ENCODE measurements around the gene TRA2A. TPM values are rescaled to one million over a fixed set of nuclear protein-coding genes. Genes with fewer than 3 reads are reported as not detected.

The TRA2A gene
- total RNA-seq, 3 donors from 2014 or later (not counting 1 experiment from before 2014, with no cell fraction given), result 269 to 385 (median 324) TPM

GRCh38 chr7:23533238-23533604 lies 1.4 kb upstream of the TRA2A start:
- no peak overlapping the region for H3K4me3 ChIP-seq (ENCODE audit: low read length)
- no peaks in the 10 kb centered on the region for H3K9me3 ChIP-seq (ENCODE audit: control insufficient read depth, insufficient read depth, low read length)
- DNase-seq (no peak), ATAC-seq (no peak)
- H3K27ac ChIP-seq (ENCODE audit: low read length), result no peak overlapping the region
- Mint-ChIP-seq H3K9me3 (no peaks in the 10 kb centered on the region), H3K4me3 (peak overlapping the region; percentile 72), H3K27me3 (ENCODE audit: low read depth in 2 of 2) (no peaks in the 10 kb centered on the region), H3K36me3 (no peaks in the 10 kb centered on the region), H3K27ac (peak overlapping the region; percentile 99 to 100), H3K4me1 (peaks cover 36 to 42% of the 10 kb centered on the region in 2 donors)
- intact Hi-C loops (cut with micrococcal nuclease), result loop anchor here (2.0 to 10.0 kb wide), 2 partner anchors 14 to 518 kb away; partner anchors contain the start of gene HYCC1
- peaks cover 20% of the 10 kb centered on the region for H3K4me1 ChIP-seq (ENCODE audit: control insufficient read depth, insufficient read depth, low read length)
- H3K36me3 ChIP-seq (ENCODE audit: control insufficient read depth, insufficient read depth, low read length), result no peaks in the 10 kb centered on the region
- no peaks in the 10 kb centered on the region for H3K27me3 ChIP-seq (ENCODE audit: control insufficient read depth, insufficient read depth, low read length)
- 100% methylated on average over 4 of the region's 5 CpGs for WGBS (ENCODE audit: insufficient coverage)
- no peak for TF ChIP-seq CTCF (IDR thresholded peaks at IDR 0.05)

GRCh38 chr7:23532490-23533237 lies 883 bp upstream of the TRA2A start:
- Histone ChIP-seq H3K27me3 (ENCODE audit: control insufficient read depth, insufficient read depth, low read length) (no peaks in the 10 kb centered on the region), H3K9me3 (ENCODE audit: control insufficient read depth, insufficient read depth, low read length) (no peaks in the 10 kb centered on the region), H3K4me3 (ENCODE audit: low read length) (no peak overlapping the region), H3K27ac (ENCODE audit: low read length) (peak overlapping the region; percentile 99), H3K4me1 (ENCODE audit: control insufficient read depth, insufficient read depth, low read length) (peaks cover 22% of the 10 kb centered on the region), H3K36me3 (ENCODE audit: control insufficient read depth, insufficient read depth, low read length) (no peaks in the 10 kb centered on the region)
- ATAC-seq, result no peak
- H3K9me3 Mint-ChIP-seq, result no peaks in the 10 kb centered on the region
- intact Hi-C loops (cut with micrococcal nuclease), result loop anchor here (1.0 to 10.0 kb wide), 3 partner anchors 14 to 518 kb away; partner anchors contain the start of genes HYCC1 and MALSU1
- no peaks in the 10 kb centered on the region for H3K27me3 Mint-ChIP-seq (ENCODE audit: low read depth in 2 of 2)
- peaks cover 39 to 45% of the 10 kb centered on the region in 2 donors for H3K4me1 Mint-ChIP-seq
- no peak for TF ChIP-seq CTCF (IDR thresholded peaks at IDR 0.05)
- DNase-seq, result no peak
- H3K4me3 Mint-ChIP-seq, result peak overlapping the region; percentile 100
- peak overlapping the region; percentile 99 to 100 for H3K27ac Mint-ChIP-seq
- no peaks in the 10 kb centered on the region for H3K36me3 Mint-ChIP-seq
- WGBS (ENCODE audit: insufficient coverage), result 91% methylated on average over 23 of the region's 23 CpGs

- ATAC-seq (peak; percentile 48 to 56 (median 49)), DNase-seq (peak; percentile 62 to 73)
- intact Hi-C loops (cut with micrococcal nuclease), result loop anchor here (10.0 kb wide), 1 partner anchor 516 kb away; the partner anchor contains the start of gene HYCC1
- Mint-ChIP-seq H3K4me1 (peaks cover 53 to 60% of the 10 kb centered on the region in 2 donors), H3K36me3 (no peaks in the 10 kb centered on the region), H3K4me3 (peak overlapping the region; percentile 100), H3K27me3 (ENCODE audit: low read depth in 2 of 2) (no peaks in the 10 kb centered on the region), H3K27ac (peak overlapping the region; percentile 99 to 100), H3K9me3 (no peaks in the 10 kb centered on the region)
- Histone ChIP-seq H3K4me1 (ENCODE audit: control insufficient read depth, insufficient read depth, low read length) (peaks cover 22% of the 10 kb centered on the region), H3K36me3 (ENCODE audit: control insufficient read depth, insufficient read depth, low read length) (no peaks in the 10 kb centered on the region), H3K4me3 (ENCODE audit: low read length) (peak overlapping the region; percentile 95), H3K27me3 (ENCODE audit: control insufficient read depth, insufficient read depth, low read length) (no peaks in the 10 kb centered on the region), H3K9me3 (ENCODE audit: control insufficient read depth, insufficient read depth, low read length) (no peaks in the 10 kb centered on the region), H3K27ac (ENCODE audit: low read length) (peak overlapping the region; percentile 99)
- WGBS (ENCODE audit: insufficient coverage), result under 1% methylated on average over 55 of the region's 55 CpGs
- no peak for TF ChIP-seq CTCF (IDR thresholded peaks at IDR 0.05)
Measured at GRCh38 chr7:23531050-23531793, 559 bp downstream of the TRA2A start.

Measured in natural killer cell (primary cell).